PFSK-1 (cell line): ENCODE results near the gene LSP1.

ENCODE experiments used
- FOXP2 ChIP-seq: optimal IDR thresholded peaks from 2 replicates; pipeline ENCODE3; 2011; ENCODE audit warnings: borderline replicate concordance, control low read depth, inconsistent platforms; ENCODE audit not compliant: insufficient read depth; ENCODE audit errors: extremely low read length, extremely low read depth
- POLR2AphosphoS5 ChIP-seq: IDR thresholded peaks from 2 replicates; pipeline ENCODE4 v1.6.1; 2012; ENCODE audit warnings: low read depth, mild to moderate bottlenecking, control low read depth, low read length, moderate library complexity
- REST ChIP-seq, 2 experiments: IDR thresholded peaks; 2 replicates each; pipeline versions ENCODE4 v1.6.1 to v1.8.0; 2011 to 2012; ENCODE audit warnings: low read depth in 2 of 2, low read length in 2 of 2, control low read depth in 1 of 2, inconsistent platforms in 1 of 2, mild to moderate bottlenecking in 1 of 2, moderate library complexity in 1 of 2; ENCODE audit not compliant: insufficient read depth in 1 of 2
- SIN3A ChIP-seq: IDR thresholded peaks from 2 replicates; pipeline ENCODE4 v1.6.1; 2012; ENCODE audit warnings: mild to moderate bottlenecking, low read length, moderate library complexity, borderline replicate concordance; ENCODE audit not compliant: insufficient read depth
- TAF1 ChIP-seq: IDR thresholded peaks from 2 replicates; pipeline ENCODE4 v1.6.1; 2012; ENCODE audit warnings: low read length, control low read depth, borderline replicate concordance; ENCODE audit not compliant: insufficient read depth

Gene LSP1

GRCh38 chr11:1817511-1817910 lies 35.4 kb upstream of the LSP1 start:
- no peak for TF ChIP-seq TAF1
- TF ChIP-seq FOXP2 = no peak
- no peak for TF ChIP-seq REST (IDR thresholded peaks at IDR 0.05; ENCODE audit: insufficient read depth in 1 of 2, low read depth in 2 of 2, low read length in 2 of 2)
- no peak for TF ChIP-seq POLR2AphosphoS5
- no peak for TF ChIP-seq SIN3A

GRCh38 chr11:1819074-1819473 lies 33.8 kb upstream of the LSP1 start:
- no peak for TF ChIP-seq REST (IDR thresholded peaks at IDR 0.05; ENCODE audit: insufficient read depth in 1 of 2, low read depth in 2 of 2, low read length in 2 of 2)
- TF ChIP-seq SIN3A = no peak
- no peak for TF ChIP-seq FOXP2

- no peak for TF ChIP-seq REST (IDR thresholded peaks at IDR 0.05; ENCODE audit: insufficient read depth in 1 of 2, low read depth in 2 of 2, low read length in 2 of 2)
- no peak for TF ChIP-seq TAF1
- TF ChIP-seq POLR2AphosphoS5 = no peak
- no peak for TF ChIP-seq FOXP2
- no peak for TF ChIP-seq SIN3A
Observed at GRCh38 chr11:1820463-1821325, 32.2 kb upstream of the LSP1 start.

- TF ChIP-seq POLR2AphosphoS5 (no peak), SIN3A (no peak), REST (IDR thresholded peaks at IDR 0.05; ENCODE audit: insufficient read depth in 1 of 2, low read depth in 2 of 2, low read length in 2 of 2) (no peak), TAF1 (no peak), FOXP2 (no peak)
Observed at GRCh38 chr11:1821562-1821961, 31.3 kb upstream of the LSP1 start.
